ENCODE data around the gene OR2F2. TPM values are rescaled to one million over a fixed set of nuclear protein-coding genes. Genes with fewer than 3 reads are reported as not detected.

OR2F2 gene
- total RNA-seq, 1 experiment from 2014 or later = not detected

DNA sequence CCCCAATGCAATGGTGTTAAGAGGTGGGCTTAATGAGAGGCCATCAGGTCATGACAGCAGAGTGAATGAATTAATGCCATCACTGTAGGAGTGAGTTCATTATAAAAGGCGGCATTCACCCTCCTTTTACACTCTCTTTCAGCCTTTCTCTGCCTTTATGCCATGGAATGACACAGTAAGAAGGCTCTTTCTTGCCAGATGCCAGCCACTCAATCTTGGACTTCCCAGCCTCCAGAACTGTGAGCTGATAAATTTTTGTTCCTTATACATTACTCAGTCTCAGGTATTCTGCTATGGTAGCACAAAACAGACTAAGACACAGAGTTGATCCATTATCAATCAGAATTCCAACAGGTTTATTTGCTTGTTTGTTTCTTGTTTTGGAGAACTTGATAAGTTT lies 36.2 kb upstream of the OR2F2 start:
- H3K27me3 ChIP-seq (ENCODE audit: low read length) = no peaks in the 10 kb centered on the region
- H3K27ac ChIP-seq (ENCODE audit: low read length) = no peak overlapping the region
- H2AFZ ChIP-seq (ENCODE audit: low read length) = no peak overlapping the region
- H3K4me1 ChIP-seq (ENCODE audit: low read length) = peaks cover 5% of the 10 kb centered on the region
- H3K9me2 ChIP-seq (replicated peaks; ENCODE audit: insufficient read depth, low read length) = no peaks in the 10 kb centered on the region
- no peaks in the 10 kb centered on the region for H3K36me3 ChIP-seq (ENCODE audit: insufficient read depth, low read length)
- no peak overlapping the region for H3K9ac ChIP-seq (ENCODE audit: low read length)
- H3K79me2 ChIP-seq (ENCODE audit: low read length) = no peaks in the 10 kb centered on the region
- H4K20me1 ChIP-seq (ENCODE audit: insufficient read depth, low read depth, low read length) = no peaks in the 10 kb centered on the region
- no peak overlapping the region for H3K4me3 ChIP-seq (ENCODE audit: low read length)
- no peak for DNase-seq
- no peaks in the 10 kb centered on the region for H3K9me3 ChIP-seq (ENCODE audit: low read length)
- H3K4me2 ChIP-seq (ENCODE audit: low read depth, low read length, poor library complexity, severe bottlenecking) = no peak overlapping the region

DNA sequence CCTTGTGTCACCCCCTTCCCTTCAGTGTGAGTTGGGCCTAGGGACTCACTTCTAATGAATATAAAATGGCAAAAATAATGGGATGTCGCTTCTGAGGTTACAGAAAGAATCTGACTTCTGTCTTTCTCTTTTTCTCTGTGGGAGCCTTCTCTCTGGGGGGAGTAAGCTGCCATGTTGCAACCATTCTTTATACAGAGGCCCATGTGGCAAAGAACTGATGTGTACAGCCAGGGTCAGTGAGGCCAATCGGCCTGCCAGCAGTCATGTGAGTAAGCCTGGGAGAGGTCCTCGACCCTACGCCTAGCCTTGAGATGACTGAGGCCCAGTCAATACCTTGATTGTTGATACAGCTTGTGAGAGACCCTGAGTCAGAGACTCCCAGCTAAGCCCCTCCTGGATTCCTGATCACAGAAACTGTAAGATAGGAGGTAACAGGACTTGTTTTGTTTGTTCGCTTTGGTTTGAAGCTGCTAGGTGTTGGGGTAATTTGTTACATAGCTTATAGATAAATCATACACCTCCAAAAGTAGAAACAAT lies 34.7 kb upstream of the OR2F2 start:
- Histone ChIP-seq H3K4me3 (ENCODE audit: low read length) (no peak overlapping the region), H4K20me1 (ENCODE audit: insufficient read depth, low read depth, low read length) (no peaks in the 10 kb centered on the region), H3K4me1 (ENCODE audit: low read length) (peaks cover 5% of the 10 kb centered on the region), H3K79me2 (ENCODE audit: low read length) (no peaks in the 10 kb centered on the region), H3K27me3 (ENCODE audit: low read length) (no peaks in the 10 kb centered on the region), H3K9ac (ENCODE audit: low read length) (no peak overlapping the region), H3K9me3 (ENCODE audit: low read length) (no peaks in the 10 kb centered on the region), H3K4me2 (ENCODE audit: low read depth, low read length, poor library complexity, severe bottlenecking) (no peak overlapping the region), H2AFZ (ENCODE audit: low read length) (no peak overlapping the region), H3K27ac (ENCODE audit: low read length) (no peak overlapping the region), H3K9me2 (replicated peaks; ENCODE audit: insufficient read depth, low read length) (no peaks in the 10 kb centered on the region), H3K36me3 (ENCODE audit: insufficient read depth, low read length) (no peaks in the 10 kb centered on the region)
- DNase-seq = no peak

DNA sequence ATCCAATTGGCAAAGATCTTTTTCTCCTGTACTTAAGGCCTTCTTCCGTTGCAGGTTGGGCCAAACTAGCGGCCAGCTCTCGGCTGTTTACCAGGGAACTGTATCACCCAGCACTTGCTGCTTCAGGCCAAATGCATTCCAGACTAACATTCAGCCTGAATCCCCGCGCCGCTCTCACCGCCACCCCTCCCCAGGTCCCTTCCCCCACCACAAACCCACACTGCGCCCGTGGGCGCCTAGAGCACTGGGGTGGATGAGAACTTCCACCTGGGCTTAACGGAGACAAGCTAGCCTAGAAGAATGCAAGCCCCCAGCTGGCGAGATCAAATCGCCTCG lies 33.7 kb upstream of the OR2F2 start:
- peak overlapping the region; percentile 98; the same call in 1 of the 2 replicates for H2AFZ ChIP-seq (ENCODE audit: low read length)
- no peaks in the 10 kb centered on the region for H3K79me2 ChIP-seq (ENCODE audit: low read length)
- H3K4me1 ChIP-seq (ENCODE audit: low read length) = peaks cover 5% of the 10 kb centered on the region
- DNase-seq = no peak
- no peaks in the 10 kb centered on the region for H3K36me3 ChIP-seq (ENCODE audit: insufficient read depth, low read length)
- H3K27ac ChIP-seq (ENCODE audit: low read length) = no peak overlapping the region
- H3K9me2 ChIP-seq (replicated peaks; ENCODE audit: insufficient read depth, low read length) = no peaks in the 10 kb centered on the region
- H3K27me3 ChIP-seq (ENCODE audit: low read length) = no peaks in the 10 kb centered on the region
- H3K9me3 ChIP-seq (ENCODE audit: low read length) = no peaks in the 10 kb centered on the region
- H3K4me2 ChIP-seq (ENCODE audit: low read depth, low read length, poor library complexity, severe bottlenecking) = peak overlapping the region; percentile 77
- H3K4me3 ChIP-seq (ENCODE audit: low read length) = peak overlapping the region; percentile 76
- peak overlapping the region; percentile 76 for H3K9ac ChIP-seq (ENCODE audit: low read length)
- H4K20me1 ChIP-seq (ENCODE audit: insufficient read depth, low read depth, low read length) = no peaks in the 10 kb centered on the region

DNA sequence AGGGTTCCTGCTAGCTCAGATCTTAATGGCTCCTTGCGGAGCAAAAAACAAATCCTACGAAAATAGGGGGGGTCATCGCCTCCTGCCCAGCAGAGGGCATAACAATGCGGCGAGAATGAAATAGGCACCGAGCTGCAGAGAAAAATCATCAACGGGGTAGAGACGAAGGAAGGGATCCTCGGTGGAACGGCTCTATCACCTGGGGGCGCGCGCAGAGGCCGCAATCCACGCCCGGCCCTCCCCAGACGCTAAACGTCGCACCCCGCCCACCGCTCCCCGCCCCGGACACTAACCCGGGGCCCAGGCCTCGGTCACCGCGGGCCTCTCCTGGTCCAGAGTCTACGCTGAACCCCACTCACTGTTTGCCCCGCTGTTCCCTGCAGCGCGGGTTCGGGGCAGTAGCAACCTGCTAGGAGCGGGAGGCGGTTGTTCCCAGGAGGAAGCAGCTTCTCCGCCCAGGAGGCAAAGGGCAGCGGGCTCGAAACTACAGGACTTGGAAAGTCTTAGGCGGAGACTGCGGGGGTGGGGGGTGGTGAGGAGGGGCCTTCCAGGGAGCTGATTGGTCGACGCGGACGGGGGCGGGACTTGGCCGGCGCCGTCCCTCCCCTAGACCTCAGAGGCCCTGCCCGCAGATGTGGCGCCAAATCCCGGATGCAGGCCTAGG lies 33.2 kb upstream of the OR2F2 start, which contains the start of gene TCAF1:
Gene TCAF1 (minus strand): TSS at position 509 of the 664 bp plus-strand sequence. CDS start 25,568 bp downstream, outside the sequence.
- Histone ChIP-seq H3K9me3 (ENCODE audit: low read length) (no peaks in the 10 kb centered on the region), H3K4me1 (ENCODE audit: low read length) (peaks cover 5% of the 10 kb centered on the region), H3K9me2 (replicated peaks; ENCODE audit: insufficient read depth, low read length) (no peaks in the 10 kb centered on the region), H3K27me3 (ENCODE audit: low read length) (no peaks in the 10 kb centered on the region), H2AFZ (ENCODE audit: low read length) (peak within 1 kb of the TSS; percentile 98), H4K20me1 (ENCODE audit: insufficient read depth, low read depth, low read length) (no peaks in the 10 kb centered on the region), H3K9ac (ENCODE audit: low read length) (peak within 1 kb of the TSS; percentile 76), H3K79me2 (ENCODE audit: low read length) (no peaks in the 10 kb centered on the region), H3K4me3 (ENCODE audit: low read length) (peak within 1 kb of the TSS; percentile 76), H3K27ac (ENCODE audit: low read length) (no peak within 1 kb of the TSS), H3K4me2 (ENCODE audit: low read depth, low read length, poor library complexity, severe bottlenecking) (peak within 1 kb of the TSS; percentile 77), H3K36me3 (ENCODE audit: insufficient read depth, low read length) (no peaks in the 10 kb centered on the region)
- peak; percentile 95 for DNase-seq

DNA sequence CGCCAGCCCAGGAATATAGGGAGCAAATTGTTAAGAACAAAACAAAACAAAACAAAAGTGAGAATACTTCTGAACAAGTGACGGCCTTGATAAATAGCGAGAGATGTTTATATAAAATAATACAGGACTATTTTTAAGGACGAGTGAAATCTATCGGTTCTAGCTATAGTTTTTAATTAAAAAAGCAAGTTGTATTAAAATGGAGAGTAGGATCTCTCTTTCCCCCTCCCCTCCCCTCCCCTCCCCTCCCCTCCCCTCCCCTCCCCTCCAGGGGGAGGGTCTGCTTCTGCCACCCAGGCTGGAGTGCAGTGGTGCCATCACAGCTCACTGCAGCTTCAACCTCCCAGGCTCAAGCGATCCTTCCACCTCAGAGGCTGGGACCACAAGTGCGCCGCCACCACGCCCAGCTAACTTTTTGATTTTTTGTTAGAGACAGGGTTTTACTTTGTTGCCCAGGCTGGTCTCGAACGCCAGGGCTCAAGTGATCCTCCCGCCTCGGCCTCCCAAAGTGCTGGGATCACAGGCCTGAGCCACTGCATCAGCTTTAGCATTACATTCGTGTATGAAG lies 32.6 kb upstream of the OR2F2 start:
- Histone ChIP-seq H3K9ac (ENCODE audit: low read length) (peak overlapping the region; percentile 76; the same call in 1 of the 2 replicates), H4K20me1 (ENCODE audit: insufficient read depth, low read depth, low read length) (no peaks in the 10 kb centered on the region), H3K79me2 (ENCODE audit: low read length) (no peaks in the 10 kb centered on the region), H3K9me3 (ENCODE audit: low read length) (no peaks in the 10 kb centered on the region), H3K27ac (ENCODE audit: low read length) (no peak overlapping the region), H3K4me3 (ENCODE audit: low read length) (peak overlapping the region; percentile 76), H2AFZ (ENCODE audit: low read length) (peak overlapping the region; percentile 98), H3K36me3 (ENCODE audit: insufficient read depth, low read length) (no peaks in the 10 kb centered on the region), H3K4me2 (ENCODE audit: low read depth, low read length, poor library complexity, severe bottlenecking) (peak overlapping the region; percentile 77), H3K4me1 (ENCODE audit: low read length) (peaks cover 5% of the 10 kb centered on the region), H3K9me2 (replicated peaks; ENCODE audit: insufficient read depth, low read length) (no peaks in the 10 kb centered on the region), H3K27me3 (ENCODE audit: low read length) (no peaks in the 10 kb centered on the region)
- no peak for DNase-seq

DNA sequence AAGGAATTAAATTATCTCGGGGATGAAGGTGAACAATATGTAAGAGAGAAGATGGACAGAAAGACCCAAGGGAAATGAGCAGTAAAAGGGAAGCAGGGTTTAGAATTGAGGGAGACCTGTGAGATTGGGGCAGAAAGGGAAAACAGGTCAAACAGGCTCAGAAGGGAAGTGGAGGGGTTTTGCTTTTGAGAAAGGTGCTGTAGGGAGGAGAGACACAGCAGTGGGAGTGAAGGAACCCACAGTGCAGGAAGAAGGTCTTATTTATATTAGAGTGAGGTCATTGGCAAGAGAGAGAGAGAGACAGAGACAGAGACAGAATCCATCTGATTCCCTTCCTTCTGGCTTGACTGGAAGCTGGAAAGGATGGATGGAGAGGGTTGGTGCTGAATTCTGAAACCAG lies 29.5 kb upstream of the OR2F2 start:
- Histone ChIP-seq H3K4me2 (ENCODE audit: low read depth, low read length, poor library complexity, severe bottlenecking) (no peak overlapping the region), H3K36me3 (ENCODE audit: insufficient read depth, low read length) (no peaks in the 10 kb centered on the region), H3K27me3 (ENCODE audit: low read length) (no peaks in the 10 kb centered on the region), H4K20me1 (ENCODE audit: insufficient read depth, low read depth, low read length) (no peaks in the 10 kb centered on the region), H3K4me1 (ENCODE audit: low read length) (peaks cover 5% of the 10 kb centered on the region), H3K9me2 (replicated peaks; ENCODE audit: insufficient read depth, low read length) (no peaks in the 10 kb centered on the region), H3K4me3 (ENCODE audit: low read length) (no peak overlapping the region), H3K9ac (ENCODE audit: low read length) (no peak overlapping the region), H3K79me2 (ENCODE audit: low read length) (no peaks in the 10 kb centered on the region), H3K27ac (ENCODE audit: low read length) (no peak overlapping the region), H3K9me3 (ENCODE audit: low read length) (no peaks in the 10 kb centered on the region), H2AFZ (ENCODE audit: low read length) (no peak overlapping the region)
- DNase-seq = no peak

DNA sequence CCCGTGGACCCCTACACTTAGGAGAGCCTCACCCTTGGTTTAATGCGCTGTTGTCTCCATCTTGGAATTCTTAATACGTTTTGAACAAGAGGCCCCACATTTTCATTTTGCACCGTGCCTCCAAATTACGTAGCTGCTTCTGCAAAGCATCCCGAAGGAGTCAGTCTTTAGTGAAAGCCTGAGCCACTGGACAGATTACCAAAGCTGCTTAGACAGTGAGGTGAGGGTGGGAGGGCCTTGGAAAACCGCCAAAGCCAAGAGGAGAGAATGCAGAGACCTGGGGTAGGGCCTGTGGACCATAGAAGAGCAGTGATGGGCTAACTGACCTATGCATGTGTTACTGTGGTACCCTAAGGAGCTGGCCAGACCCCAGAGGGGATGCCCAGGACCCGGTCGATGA lies 28.9 kb upstream of the OR2F2 start:
- Histone ChIP-seq H3K27ac (ENCODE audit: low read length) (no peak overlapping the region), H3K36me3 (ENCODE audit: insufficient read depth, low read length) (no peaks in the 10 kb centered on the region), H3K9ac (ENCODE audit: low read length) (no peak overlapping the region), H2AFZ (ENCODE audit: low read length) (no peak overlapping the region), H3K4me2 (ENCODE audit: low read depth, low read length, poor library complexity, severe bottlenecking) (no peak overlapping the region), H4K20me1 (ENCODE audit: insufficient read depth, low read depth, low read length) (no peaks in the 10 kb centered on the region), H3K4me1 (ENCODE audit: low read length) (peaks cover 4% of the 10 kb centered on the region), H3K9me3 (ENCODE audit: low read length) (no peaks in the 10 kb centered on the region), H3K9me2 (replicated peaks; ENCODE audit: insufficient read depth, low read length) (no peaks in the 10 kb centered on the region), H3K79me2 (ENCODE audit: low read length) (no peaks in the 10 kb centered on the region), H3K4me3 (ENCODE audit: low read length) (no peak overlapping the region), H3K27me3 (ENCODE audit: low read length) (no peaks in the 10 kb centered on the region)
- no peak for DNase-seq

DNA sequence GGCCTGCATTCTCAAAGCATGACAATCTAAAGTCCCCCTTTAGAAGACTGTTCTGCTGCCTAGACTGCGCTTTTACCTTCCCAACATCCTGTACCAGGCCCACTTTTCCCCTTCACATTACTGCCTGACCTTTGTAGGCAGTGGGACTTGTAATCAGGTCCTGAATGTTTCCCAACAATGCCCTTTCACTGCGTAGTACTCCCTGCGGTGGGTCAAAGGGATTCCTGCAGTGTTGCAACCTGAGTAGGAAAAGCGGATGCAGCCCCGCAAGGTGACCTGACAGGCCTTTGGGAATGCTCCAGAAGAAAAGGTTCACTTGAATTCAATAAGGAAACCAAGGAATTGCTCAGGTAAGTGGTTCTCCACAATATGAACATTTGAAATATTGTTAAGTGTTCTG lies 28.1 kb upstream of the OR2F2 start:
- no peak overlapping the region for H3K9ac ChIP-seq (ENCODE audit: low read length)
- H3K79me2 ChIP-seq (ENCODE audit: low read length) = no peaks in the 10 kb centered on the region
- no peaks in the 10 kb centered on the region for H3K36me3 ChIP-seq (ENCODE audit: insufficient read depth, low read length)
- no peak overlapping the region for H3K4me3 ChIP-seq (ENCODE audit: low read length)
- H4K20me1 ChIP-seq (ENCODE audit: insufficient read depth, low read depth, low read length) = no peaks in the 10 kb centered on the region
- H3K4me2 ChIP-seq (ENCODE audit: low read depth, low read length, poor library complexity, severe bottlenecking) = no peak overlapping the region
- H3K27ac ChIP-seq (ENCODE audit: low read length) = no peak overlapping the region
- H3K9me3 ChIP-seq (ENCODE audit: low read length) = no peaks in the 10 kb centered on the region
- H2AFZ ChIP-seq (ENCODE audit: low read length) = no peak overlapping the region
- H3K9me2 ChIP-seq (replicated peaks; ENCODE audit: insufficient read depth, low read length) = no peaks in the 10 kb centered on the region
- no peaks in the 10 kb centered on the region; the same call in 1 of the 2 replicates for H3K4me1 ChIP-seq (ENCODE audit: low read length)
- no peak for DNase-seq
- no peaks in the 10 kb centered on the region for H3K27me3 ChIP-seq (ENCODE audit: low read length)
